ENCODE measurements around the gene PLXNA2. TPM values are rescaled to one million over a fixed set of nuclear protein-coding genes. Genes with fewer than 3 reads are reported as not detected.

PLXNA2 gene
- total RNA-seq, 4 donors from 2014 or later, result 17.2 to 29.7 (median 24.6) TPM

DNA sequence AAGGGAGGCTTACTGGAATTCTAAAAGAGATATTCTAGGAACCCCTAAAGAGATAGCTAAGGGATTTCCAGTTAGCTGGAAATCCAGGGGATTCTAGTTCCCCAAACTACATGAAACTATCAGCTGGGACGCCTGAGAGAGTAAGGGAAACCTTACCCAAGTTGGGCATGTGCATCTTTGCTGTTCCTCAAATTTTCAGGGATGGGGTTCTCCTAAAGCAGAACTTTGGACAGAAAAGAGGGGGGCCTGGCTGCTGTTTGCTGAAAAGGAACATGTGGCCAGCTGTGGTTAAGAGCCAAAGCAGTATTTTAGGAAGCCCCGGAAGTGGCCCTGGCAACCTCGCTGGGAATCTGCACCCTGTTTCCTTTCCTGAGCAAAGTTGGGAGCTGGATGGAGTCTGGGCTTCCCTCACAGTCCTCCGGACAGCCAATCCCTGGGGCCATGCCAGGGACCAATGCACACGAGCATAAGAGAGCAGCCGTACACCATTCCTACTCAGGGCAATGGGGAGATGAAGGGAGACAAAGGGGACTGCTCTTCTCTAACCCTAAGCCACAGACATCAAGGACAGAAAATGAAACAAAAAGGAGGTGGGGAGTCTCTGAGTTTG, 154.3 kb downstream of the PLXNA2 start:
- Histone ChIP-seq H3K4me3 (no peak overlapping the region), H3K36me3 (peaks cover 0 to 19% (median 0%) of the 10 kb centered on the region in 3 donors), H3K4me1 (peaks cover 0 to 43% (median 15%) of the 10 kb centered on the region in 4 donors), H3K27me3 (no peaks in the 10 kb centered on the region), H3K9me3 (no peaks in the 10 kb centered on the region), H3K27ac (no peak overlapping the region)
- TF ChIP-seq, protein P1, sequence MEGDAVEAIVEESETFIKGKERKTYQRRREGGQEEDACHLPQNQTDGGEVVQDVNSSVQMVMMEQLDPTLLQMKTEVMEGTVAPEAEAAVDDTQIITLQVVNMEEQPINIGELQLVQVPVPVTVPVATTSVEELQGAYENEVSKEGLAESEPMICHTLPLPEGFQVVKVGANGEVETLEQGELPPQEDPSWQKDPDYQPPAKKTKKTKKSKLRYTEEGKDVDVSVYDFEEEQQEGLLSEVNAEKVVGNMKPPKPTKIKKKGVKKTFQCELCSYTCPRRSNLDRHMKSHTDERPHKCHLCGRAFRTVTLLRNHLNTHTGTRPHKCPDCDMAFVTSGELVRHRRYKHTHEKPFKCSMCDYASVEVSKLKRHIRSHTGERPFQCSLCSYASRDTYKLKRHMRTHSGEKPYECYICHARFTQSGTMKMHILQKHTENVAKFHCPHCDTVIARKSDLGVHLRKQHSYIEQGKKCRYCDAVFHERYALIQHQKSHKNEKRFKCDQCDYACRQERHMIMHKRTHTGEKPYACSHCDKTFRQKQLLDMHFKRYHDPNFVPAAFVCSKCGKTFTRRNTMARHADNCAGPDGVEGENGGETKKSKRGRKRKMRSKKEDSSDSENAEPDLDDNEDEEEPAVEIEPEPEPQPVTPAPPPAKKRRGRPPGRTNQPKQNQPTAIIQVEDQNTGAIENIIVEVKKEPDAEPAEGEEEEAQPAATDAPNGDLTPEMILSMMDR (IDR thresholded peaks at IDR 0.05), result no peak
- TF ChIP-seq EP300 (IDR thresholded peaks at IDR 0.05), result no peak
- TF ChIP-seq POLR2A (IDR thresholded peaks at IDR 0.05), result no peak
- DNase-seq (ENCODE audit: low spot score in 2 of 2), result no peak
- 51 to 55% methylated on average over 6 of the region's 6 CpGs for WGBS, 2 donors

DNA sequence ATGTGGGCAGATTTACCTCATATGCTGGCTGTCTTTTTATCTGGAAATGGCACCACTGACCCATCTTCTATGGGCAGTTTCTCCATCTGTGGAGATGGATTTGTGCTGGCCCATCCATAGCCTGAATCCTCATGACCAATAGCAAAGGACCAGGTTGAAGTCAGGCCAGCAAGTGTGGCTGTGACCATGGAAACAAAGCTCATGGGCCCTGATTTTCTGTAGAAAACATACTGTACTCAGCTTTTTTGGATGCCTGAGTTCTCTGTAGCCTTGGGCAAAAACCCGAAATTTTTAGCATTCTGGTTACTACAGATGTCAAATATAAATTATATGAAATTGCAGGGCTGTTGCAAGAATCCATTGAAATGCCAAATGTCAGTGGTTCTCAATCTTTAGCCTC, 155.0 kb downstream of the PLXNA2 start:
- Histone ChIP-seq H3K4me1 (peaks cover 0 to 43% (median 15%) of the 10 kb centered on the region in 4 donors), H3K9me3 (no peaks in the 10 kb centered on the region), H3K4me3 (no peak overlapping the region), H3K27ac (no peak overlapping the region), H3K36me3 (peaks cover 0 to 17% (median 0%) of the 10 kb centered on the region in 3 donors), H3K27me3 (no peaks in the 10 kb centered on the region)
- DNase-seq (ENCODE audit: low spot score in 2 of 2), result no peak
- WGBS, 2 donors, result 52 to 58% methylated on average over 1 of the region's 1 CpG
- TF ChIP-seq EP300 (IDR thresholded peaks at IDR 0.05), result no peak
- TF ChIP-seq, protein P1 (IDR thresholded peaks at IDR 0.05), result no peak
- TF ChIP-seq POLR2A (IDR thresholded peaks at IDR 0.05), result no peak

DNA sequence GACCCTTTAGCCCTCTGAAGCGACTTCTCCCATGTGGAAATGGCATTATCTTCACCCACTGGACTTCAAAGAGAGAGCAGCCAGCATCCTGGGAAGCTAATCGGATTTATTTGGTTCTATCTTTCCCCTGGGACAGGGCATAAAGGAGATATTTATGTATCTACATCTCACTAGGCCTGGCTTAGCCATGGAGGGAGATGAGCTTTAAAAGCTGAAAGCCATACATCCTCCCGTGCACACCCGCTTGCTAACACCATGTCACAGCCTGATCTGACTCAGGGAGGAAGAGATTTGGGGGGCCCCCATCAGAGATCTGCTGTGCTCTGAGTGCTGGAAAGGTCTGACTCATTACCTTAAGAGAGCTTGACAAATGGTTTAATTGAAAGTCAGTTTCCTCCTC, 155.9 kb downstream of the PLXNA2 start:
- Histone ChIP-seq H3K36me3 (peaks cover 0 to 13% (median 0%) of the 10 kb centered on the region in 3 donors), H3K27me3 (no peaks in the 10 kb centered on the region), H3K4me3 (no peak overlapping the region), H3K4me1 (peaks cover 0 to 48% (median 15%) of the 10 kb centered on the region in 4 donors), H3K9me3 (no peaks in the 10 kb centered on the region), H3K27ac (no peak overlapping the region)
- TF ChIP-seq EP300 (IDR thresholded peaks at IDR 0.05), result no peak
- no peak for TF ChIP-seq POLR2A (IDR thresholded peaks at IDR 0.05)
- TF ChIP-seq, protein P1 (IDR thresholded peaks at IDR 0.05), result no peak
- WGBS, 2 donors, result 93 to 96% methylated on average over 4 of the region's 4 CpGs
- no peak for DNase-seq (ENCODE audit: low spot score in 2 of 2)

DNA sequence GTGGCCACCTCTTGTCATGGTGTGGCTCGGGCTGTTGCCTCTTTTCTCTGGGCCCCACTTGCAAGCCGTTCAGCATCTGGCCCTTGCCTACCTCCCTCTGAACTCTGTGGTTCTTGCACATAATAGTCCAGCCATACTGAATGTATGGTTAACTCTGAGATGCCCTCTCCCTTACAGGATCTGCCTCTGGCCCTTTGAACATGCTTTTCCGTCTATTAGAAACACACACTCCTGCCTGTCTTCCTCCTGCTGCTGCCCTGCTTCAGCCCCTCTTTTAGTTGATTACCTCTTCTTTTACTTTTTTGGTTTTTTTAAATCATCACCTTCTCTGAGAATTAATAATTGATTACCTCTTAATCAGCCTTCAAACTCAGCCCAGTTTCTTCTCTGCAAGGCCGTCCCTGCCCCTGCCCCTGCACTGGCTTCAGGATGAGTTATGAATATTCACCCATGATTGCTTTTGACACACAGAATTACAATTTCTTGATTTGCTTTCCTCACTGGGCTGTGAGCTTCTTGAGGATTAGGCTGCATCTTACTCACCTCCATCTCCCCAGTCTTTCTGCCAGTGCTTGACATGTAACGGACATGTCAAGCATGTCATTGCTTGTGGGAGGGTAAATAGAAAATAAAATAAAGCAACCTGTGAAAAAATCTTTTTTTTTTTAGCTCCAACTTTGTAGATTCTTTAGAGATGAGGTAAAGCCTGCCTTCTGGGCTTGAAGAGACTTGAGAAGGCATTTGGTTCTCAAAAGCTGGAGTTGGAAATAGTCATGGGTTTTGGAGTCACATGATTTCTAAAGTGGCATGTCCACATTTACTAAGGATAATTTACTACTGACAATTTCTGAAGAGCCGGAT, 158.3 kb downstream of the PLXNA2 start:
- H3K27ac ChIP-seq, result peak overlapping the region; percentile 53 to 93 (median 73)
- H3K4me3 ChIP-seq, result peak overlapping the region; percentile 5 to 38 (median 22)
- no peaks in the 10 kb centered on the region for H3K36me3 ChIP-seq

More for the DNA sequence above, 158.3 kb downstream of the PLXNA2 start:
- 61 to 65% methylated on average over 6 of the region's 6 CpGs for WGBS, 2 donors
- Histone ChIP-seq H3K9me3 (no peaks in the 10 kb centered on the region), H3K4me1 (peaks cover 0 to 70% (median 15%) of the 10 kb centered on the region in 4 donors), H3K27me3 (no peaks in the 10 kb centered on the region)
- DNase-seq (ENCODE audit: low spot score in 2 of 2), result no peak
- TF ChIP-seq, protein P1 (IDR thresholded peaks at IDR 0.05), result no peak
- TF ChIP-seq POLR2A (IDR thresholded peaks at IDR 0.05) (no peak), EP300 (IDR thresholded peaks at IDR 0.05) (no peak)
